HepG2 (cell line): ENCODE results near the gene PLPPR3.

Experiments used
- ATF1 ChIP-seq: IDR thresholded peaks from 2 replicates; pipeline ENCODE4 v1.6.1; 2016; ENCODE audit warnings: mild to moderate bottlenecking, control low read depth
- ATF6 ChIP-seq: sonication (generic); formaldehyde crosslinking; conservative IDR thresholded peaks from 2 replicates; pipeline ENCODE4 v1.4.0; 2020; ENCODE audit warnings: missing genetic modification reagents
- ATF7 ChIP-seq, 2 experiments: fragments of 450-650 bp in 1 of 2; sonication (generic) in 1 of 2; formaldehyde crosslinking in 1 of 2; IDR thresholded peaks; 2 replicates each; pipeline versions ENCODE4 v1.4.0 to v1.6.1; 2016 to 2020; ENCODE audit warnings: antibody characterized with exemption in 1 of 2, mild to moderate bottlenecking in 1 of 2, missing genetic modification reagents in 1 of 2
- CBX2 ChIP-seq, 2 experiments: fragments of 200-600 bp in 1 of 2; sonication (generic); formaldehyde crosslinking in 1 of 2; IDR thresholded peaks; 2 replicates each; pipeline versions ENCODE4 v1.7.0 to v1.8.1; 2018 to 2022; ENCODE audit warnings: low read depth in 2 of 2, low read length in 1 of 2, mild to moderate bottlenecking in 1 of 2, missing genetic modification reagents in 1 of 2
- CTCF ChIP-seq: sonication (generic); formaldehyde crosslinking; IDR thresholded peaks from 2 replicates; pipeline ENCODE4 v1.5.0; 2020; ENCODE audit warnings: mild to moderate bottlenecking, missing genetic modification reagents, moderate library complexity
- ELK4 ChIP-seq: sonication (generic); formaldehyde crosslinking; IDR thresholded peaks from 2 replicates; pipeline ENCODE4 v1.9.0; 2021; ENCODE audit warnings: missing genetic modification reagents, borderline replicate concordance
- GATA4 ChIP-seq: sonication (generic); IDR thresholded peaks from 2 replicates; pipeline ENCODE4 v1.6.1; 2016; ENCODE audit warnings: antibody characterized with exemption, low read depth, borderline replicate concordance
- HDAC2 ChIP-seq: sonication (generic); formaldehyde crosslinking; IDR thresholded peaks from 2 replicates; pipeline ENCODE4 v1.4.0; 2020; ENCODE audit warnings: missing genetic modification reagents
- ZBTB7A ChIP-seq: sonication (generic); formaldehyde crosslinking; IDR thresholded peaks from 2 replicates; pipeline ENCODE4 v1.8.0; 2022; ENCODE audit warnings: mild to moderate bottlenecking, missing genetic modification reagents
- ZNF747 ChIP-seq: sonication (generic); formaldehyde crosslinking; IDR thresholded peaks from 2 replicates; pipeline ENCODE4 v1.8.1; 2023; ENCODE audit warnings: missing genetic modification reagents, mild to moderate bottlenecking, borderline replicate concordance
- ZSCAN20 ChIP-seq: sonication (generic); formaldehyde crosslinking; IDR thresholded peaks from 2 replicates; pipeline ENCODE4 v1.4.0; 2020; ENCODE audit warnings: missing genetic modification reagents, mild to moderate bottlenecking, borderline replicate concordance

- TF ChIP-seq ZNF747 (CRISPR knock-in tag) (no peak), ZBTB7A (CRISPR knock-in tag) (no peak), ZSCAN20 (CRISPR knock-in tag) (no peak), ELK4 (CRISPR knock-in tag) (no peak), GATA4 (no peak), ATF7 (IDR thresholded peaks at IDR 0.05) (no peak), ATF7 (CRISPR knock-in tag; IDR thresholded peaks at IDR 0.05) (no peak), HDAC2 (CRISPR knock-in tag) (no peak), CBX2 (IDR thresholded peaks at IDR 0.05; ENCODE audit: low read depth, low read length) (no peak), CBX2 (CRISPR knock-in tag; IDR thresholded peaks at IDR 0.05; ENCODE audit: low read depth) (no peak), ATF6 (no peak), CTCF (CRISPR knock-in tag) (no peak), ATF1 (CRISPR knock-in tag) (no peak)
These were observed 40.0 kb downstream of the PLPPR3 start for GRCh38 chr19:781800-782184.
